GM15510 (cell line): ENCODE data around the gene CRTC1.

Experiments used
- POLR2A ChIP-seq: IDR thresholded peaks from 3 replicates; pipeline ENCODE4 v1.6.1; 2011; ENCODE audit warnings: borderline replicate concordance; ENCODE audit not compliant: insufficient read length; ENCODE audit errors: extremely low read depth

CRTC1 gene

DNA sequence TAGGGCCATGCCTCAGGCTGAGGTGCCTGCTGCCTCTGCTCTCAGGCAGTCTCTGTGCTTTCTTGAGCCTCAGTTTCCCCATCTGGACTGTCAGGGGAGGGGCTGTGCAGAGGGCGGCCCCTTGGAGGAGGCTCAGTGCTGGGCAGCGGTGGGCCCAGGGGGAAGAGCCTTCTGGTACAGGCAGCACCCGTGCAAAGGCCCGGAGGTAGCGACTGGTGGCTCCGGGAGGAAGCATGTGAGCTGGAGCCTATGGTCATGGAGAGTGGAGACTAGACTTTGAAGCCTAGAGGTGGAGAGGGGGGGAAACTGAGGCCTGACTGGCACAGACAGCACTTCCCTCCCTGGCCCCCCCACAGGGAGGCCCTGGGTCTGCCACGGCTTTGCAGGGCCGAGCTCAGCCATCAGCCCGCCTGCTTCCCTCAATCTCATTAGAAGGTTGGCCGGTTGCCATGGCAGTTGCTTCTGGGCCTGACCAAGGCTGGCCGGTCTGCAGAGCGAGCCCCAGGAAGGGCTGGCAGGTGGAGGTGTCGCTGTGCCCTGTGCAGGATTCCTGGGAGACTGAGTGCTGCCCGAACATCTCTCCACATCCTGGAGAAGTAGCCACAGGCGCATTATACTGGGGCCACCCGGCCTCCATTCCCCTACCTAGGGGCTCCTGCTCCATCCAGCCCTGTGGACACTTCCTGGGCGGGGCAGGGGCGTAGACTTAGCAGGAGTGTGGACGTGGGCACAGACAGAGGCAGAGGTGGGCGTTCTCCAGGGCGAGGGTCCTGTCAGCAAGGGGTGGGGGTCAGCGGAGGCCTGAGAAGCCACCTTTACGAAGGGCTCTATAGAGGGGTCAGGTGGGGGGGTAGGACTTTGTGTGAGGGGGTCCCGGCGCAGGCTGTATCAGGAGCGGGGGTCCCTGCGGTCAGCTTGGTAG lies 53.2 kb downstream of the CRTC1 start:
- no peak for TF ChIP-seq POLR2A

DNA sequence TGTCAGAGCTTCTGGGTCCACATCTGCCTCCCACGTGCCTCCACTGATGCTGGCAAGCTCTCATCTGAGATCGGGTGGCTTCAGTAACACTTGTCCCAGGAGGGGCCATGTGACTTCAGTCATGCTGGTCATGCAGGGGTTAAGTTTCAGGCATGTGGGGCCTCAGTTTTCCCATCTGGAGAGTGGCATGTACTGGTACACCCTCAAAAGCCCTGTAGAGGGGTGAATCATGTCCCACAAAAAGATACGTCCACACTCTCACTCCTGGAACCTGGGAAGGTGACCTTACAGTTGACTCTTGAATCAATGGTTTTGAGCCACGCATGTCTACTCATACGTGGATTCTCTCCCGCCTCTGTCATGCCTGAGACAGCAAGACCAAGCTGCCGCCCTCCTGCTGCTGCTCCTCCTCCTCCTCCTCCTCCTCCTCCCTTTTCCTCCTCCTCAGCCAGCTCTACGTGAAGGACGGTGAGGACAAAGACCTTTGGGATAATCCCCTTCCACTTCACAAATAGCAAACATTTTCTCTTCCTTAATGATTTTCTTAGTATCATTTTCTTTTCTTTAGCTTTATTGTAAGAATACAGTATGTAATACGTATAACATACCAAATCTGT lies 54.0 kb downstream of the CRTC1 start:
- TF ChIP-seq POLR2A, result no peak

DNA sequence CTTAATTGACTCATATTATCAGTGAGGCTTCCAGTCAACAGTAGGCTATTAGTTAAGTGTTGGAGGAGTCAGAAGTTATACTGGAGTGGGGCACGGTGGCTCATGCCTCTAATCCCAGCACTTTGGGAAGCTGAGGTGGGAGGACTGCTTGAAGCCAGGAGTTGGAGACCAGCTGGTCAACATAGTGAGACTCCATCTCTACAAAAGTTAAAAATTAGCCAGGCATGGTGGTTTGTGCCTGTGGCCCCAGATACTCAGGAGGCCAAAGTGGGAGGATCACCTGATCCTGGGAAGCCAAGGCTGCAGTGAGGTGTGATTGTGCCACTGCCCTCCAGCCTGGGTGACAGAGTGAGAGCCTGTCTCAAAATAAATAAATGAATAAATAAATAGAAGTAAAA lies 54.5 kb downstream of the CRTC1 start:
- TF ChIP-seq POLR2A, result no peak

DNA sequence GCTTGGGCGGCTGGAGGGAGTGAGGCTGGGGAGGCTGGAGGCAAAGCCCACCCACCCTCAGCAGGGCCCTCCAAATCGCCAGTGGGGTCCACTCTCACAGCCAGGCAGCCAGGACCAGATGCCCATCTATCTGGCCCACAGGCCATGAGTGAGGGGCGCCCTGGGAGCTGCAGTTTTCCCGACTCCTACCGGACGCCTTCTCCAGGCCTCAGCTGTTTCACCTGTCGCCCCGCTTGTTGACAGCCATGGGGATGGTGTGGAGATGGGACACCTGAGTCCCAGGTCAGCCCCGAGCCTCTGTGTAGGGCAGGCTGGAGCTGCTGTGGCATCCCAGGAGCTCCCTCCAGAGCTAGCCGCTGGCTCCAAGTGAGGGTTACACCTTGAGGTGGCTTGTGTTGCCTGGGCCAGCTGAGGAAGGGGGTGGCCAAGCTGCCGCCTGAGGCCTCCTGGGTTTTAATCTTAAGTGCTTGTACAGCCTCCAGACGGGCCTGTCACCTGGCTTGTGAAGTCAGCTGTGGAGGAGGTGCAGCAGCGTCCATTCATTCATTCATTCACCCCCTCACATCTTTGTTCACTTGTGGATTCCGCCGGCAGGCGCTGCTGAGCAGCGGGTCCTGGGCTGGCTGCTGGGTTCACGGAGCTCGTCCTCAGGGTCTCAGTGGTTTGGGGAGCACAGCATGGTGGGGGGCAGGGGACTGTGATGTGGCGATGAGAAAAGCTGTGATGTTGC lies 55.6 kb downstream of the CRTC1 start:
- no peak for TF ChIP-seq POLR2A

DNA sequence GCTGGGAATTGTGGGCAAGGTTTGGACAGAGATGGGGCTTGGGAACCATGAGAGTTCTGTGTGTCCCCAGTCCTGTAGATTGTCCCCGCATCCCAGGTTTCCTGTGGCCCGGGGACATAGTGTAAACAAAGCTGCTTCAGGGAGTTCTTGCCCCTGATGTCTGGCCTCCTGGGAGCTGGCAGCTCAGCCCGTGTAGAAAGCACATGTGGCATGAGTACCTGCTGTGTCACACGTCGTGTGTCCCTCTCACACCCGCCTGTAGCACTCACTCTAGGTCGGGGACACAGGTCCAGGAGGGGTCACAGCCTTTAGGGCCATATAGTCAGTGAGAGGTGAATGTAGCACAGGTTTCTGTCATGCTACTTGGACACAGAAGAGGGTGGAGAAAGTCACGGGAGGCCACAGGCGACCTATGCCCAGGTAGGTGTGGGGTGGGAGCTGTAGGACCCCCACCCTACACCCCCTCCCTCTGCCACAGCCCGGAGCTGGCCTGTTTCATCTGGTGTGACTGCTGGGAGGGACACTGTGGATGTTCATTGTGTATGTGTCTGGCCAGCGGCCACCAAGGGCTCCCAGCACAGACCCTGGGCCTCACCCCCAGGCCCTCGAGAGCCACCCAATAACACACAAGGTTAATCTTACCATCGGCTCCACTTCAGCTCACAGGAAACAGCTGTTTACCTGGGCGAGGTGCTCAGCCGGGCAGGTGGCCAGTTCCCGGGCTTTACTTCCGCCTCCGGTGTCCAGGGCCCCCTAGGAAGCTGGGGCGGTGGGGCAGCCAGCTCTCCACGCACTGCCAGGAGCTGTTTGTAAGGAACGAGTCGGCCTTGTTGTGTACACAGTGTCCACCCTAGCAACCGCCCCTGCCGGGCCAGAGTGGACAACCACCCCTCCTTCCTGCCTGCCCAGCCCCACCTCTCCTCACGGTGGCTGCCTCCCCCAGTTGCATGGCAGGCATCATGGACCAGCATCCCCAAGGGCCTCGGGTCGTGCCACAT lies 57.9 kb downstream of the CRTC1 start:
- TF ChIP-seq POLR2A, result no peak

DNA sequence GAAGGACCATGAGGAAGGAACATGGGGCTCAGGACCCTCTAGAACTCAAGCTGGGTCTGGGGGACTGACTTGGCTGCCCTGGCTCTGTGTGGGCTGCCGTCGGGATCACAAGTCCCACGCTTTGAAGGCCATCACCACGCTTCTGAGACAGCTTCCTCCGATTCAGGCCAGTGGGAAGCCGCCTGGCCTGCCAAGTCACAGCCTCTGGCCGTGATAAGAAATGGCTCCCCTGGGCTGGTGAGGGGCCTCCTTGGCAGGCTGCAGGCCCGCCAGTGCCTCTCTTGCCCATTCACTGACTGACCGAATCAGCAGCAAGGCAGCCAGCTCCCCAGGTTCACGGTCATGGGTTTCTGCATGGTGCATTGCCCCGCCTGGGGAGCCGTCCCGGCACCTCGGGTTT lies 58.8 kb downstream of the CRTC1 start:
- TF ChIP-seq POLR2A, result no peak

DNA sequence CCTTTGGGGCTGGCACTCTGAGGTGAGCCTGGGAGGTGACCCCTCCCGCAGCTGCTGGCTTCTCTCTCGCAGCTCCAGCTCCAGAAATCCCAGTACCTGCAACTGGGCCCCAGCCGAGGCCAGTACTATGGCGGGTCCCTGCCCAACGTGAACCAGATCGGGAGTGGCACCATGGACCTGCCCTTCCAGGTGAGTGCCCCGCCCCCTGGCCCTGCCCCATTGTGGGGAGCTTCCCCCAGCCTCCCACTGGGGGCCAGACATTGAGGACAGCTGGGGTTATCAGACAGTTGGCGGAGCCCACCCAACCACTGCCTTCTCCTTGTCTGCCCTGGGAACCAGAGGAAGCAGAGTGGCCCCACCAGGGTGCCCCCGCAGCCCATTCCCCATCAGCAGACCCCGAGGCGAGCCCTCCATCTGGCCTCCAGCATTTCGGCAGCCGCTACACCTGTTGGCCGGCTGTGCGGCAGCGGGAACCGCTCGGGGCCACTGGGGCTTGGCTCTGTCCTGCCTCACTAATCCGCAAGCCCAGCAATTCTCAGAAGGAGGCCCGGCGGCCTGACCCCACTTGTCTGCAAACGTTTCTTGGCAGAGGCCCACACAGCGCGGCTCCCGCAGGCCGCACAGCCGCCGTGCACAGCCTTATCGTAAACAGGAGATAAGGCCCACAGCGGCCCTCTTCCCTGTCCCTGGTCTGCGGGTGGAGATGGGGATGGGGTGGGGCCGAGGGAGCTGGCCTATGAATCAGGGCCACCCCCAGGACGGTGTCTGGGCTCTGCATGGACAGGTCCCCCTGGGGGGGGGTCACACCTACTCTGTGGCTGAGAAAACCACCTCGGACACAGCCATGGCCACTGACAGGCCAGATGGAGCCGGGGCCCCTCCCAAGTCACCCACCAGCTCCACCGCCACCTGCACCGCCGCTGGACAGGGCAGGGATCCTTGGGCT lies 59.6 kb downstream of the CRTC1 start:
- no peak for TF ChIP-seq POLR2A

DNA sequence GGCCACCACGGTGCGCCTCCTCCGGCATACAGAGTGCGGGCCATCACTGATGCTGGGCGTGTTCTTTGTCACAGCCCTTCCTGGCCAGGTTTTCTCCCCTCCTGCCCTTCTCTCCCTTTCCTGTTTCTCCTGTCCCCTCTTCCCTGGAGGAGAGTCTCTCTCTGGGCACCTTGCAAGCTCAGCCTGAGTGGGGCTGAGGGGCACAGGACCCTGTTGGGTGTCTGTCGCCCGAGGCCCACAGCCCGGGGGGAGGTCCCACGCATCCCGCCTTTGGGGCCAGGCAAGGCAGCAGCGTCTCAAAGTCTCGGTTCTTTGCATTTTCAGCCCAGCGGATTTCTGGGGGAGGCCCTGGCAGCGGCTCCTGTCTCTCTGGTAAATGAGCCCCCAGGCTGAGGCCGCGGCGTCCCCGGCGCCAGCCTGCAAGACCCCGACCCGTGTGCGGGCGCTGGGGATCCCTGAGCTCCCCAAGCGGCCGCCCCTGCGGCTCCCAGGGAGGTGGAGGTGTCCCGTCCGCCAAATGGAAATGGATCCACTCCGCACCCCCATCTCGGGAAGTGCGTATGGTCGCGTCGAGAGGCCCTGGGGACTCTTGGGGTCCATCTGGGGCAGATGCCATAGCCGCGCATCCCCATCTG lies 60.4 kb downstream of the CRTC1 start:
- TF ChIP-seq POLR2A, result no peak

DNA sequence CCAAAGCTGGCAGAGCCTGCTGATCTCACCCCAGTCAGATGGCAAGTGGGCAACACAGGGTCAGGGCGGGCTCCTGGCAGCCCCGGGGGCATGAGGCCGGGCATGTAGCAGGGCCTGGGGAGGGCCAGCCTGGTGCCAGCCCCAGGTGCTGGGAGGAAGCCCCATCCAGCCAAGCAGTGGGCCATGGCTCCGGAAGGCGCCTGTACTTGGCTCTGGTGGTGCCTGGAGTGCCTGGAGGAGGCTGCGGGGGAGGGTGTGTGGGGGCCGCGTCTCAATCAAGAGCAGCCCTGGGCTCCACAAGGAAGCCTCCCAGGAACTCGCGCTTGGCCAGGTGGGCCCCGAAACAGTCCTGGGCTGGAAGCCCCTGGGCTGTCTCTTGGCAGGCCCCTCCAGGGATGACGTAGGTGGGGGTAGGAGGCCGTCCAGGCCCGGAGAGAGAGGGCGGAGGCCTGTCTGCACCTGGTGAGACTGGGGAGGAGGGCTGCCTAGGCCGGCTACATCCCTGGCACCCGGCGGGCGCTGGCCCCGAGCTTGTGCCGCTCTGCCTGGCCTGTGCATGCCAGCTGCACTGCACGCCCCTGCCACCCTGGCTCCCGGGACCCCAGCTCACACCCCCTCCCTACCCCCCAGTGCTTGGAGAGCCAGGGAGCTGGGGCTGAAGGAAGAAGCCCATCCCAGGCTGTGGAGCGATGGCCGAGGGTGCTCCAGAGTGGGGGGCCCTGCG lies 61.7 kb downstream of the CRTC1 start:
- no peak for TF ChIP-seq POLR2A

DNA sequence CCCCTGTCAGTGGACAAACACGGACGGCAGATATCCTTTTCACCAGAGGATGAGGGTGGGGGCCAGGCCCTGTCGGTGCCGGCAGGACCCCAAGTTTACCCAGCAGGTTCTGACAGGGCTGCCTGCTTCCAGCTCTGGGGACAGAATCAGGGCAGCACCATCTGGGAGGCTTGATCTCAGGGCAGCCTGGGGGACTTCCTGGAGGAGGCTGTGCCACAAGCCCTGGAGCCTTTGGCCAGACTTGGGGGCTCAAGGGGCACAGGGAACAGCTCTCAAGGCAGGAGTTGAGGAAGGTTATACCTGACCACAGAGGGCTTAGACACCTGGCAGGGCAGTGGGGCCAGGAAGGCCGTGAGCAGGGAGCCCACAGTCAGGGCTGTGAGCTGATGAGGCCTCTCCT lies 62.5 kb downstream of the CRTC1 start:
- TF ChIP-seq POLR2A, result no peak

DNA sequence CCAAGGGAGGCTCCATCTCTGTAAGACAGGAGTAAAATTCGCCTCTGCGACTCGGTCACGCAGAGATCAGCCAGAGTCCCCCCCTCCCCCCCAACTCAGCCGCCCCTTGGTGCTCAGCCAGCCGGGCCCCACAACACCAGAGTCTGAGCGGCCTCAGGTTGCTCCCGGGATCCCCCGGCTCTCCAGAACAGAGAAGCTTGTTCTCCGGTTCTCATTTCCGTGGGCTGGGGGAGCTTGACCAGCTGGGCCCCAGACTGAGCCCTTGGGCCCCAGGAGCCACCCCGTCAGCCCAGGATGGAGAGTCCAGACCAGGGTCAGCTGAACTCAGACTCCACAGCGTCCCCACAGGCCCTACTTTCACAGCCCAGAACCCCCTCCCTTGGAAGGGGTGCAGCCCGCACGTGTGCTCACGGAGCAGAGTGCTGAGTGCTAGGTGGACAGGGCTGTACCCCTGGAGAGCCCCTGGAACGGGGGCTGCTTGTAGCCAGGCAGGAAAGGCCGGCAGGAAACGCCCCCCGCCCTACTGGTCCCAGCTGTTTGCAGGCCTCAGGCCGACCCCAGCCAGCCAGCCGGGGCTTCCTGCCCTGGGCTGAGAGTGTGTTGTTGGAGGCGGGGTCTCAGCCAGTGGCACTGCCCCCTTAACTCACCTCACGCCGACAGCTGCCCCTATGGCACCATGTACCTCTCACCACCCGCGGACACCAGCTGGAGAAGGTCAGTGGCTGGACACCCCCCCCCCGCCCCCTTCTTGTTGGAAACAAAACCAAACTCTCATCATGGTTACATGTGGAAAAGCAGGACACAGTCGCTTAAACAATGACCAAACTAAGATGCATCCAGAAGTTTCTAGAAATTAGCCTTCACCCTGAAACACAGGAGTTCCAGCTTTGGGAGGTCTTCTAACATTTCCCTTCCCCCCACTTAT lies 63.2 kb downstream of the CRTC1 start:
- no peak for TF ChIP-seq POLR2A
